DND-41 (cell line): ENCODE measurements around the gene SERPINB3.
"Not testable (repeated sequence)": the region's sequence is repeated elsewhere in the genome, so short reads cannot be mapped to it uniquely, and the experiment has no call there.

Experiments
- ATAC-seq: fragments of 200-7000 bp; cut with Tn5 transposase; 3 replicates; pipeline ENCODE4 v1.9.1; 2021; ENCODE audit warnings: low read depth; ENCODE audit not compliant: insufficient read depth
- DNase-seq: peaks from one replicate; pipeline ENCODE4 v3.0.0-alpha.2; 2020
- H2AFZ ChIP-seq: 2 replicates; pipeline ENCODE4 v1.6.0; 2012; ENCODE audit warnings: low read depth, low read length
- H3K27ac ChIP-seq: 2 replicates; pipeline ENCODE4 v1.5.1; 2012; ENCODE audit warnings: low read length, inconsistent platforms
- H3K27me3 ChIP-seq: fragments of 200-600 bp; sonication (generic); 2 replicates; pipeline ENCODE4 v1.6.0; 2012; ENCODE audit warnings: low read length, mild to moderate bottlenecking, inconsistent platforms; ENCODE audit not compliant: insufficient read depth, poor library complexity
- H3K36me3 ChIP-seq: 2 replicates; pipeline ENCODE4 v1.5.1; 2012; ENCODE audit warnings: low read length, inconsistent platforms; ENCODE audit not compliant: insufficient read depth
- H3K4me1 ChIP-seq: 2 replicates; pipeline ENCODE4 v1.5.1; 2012; ENCODE audit warnings: mild to moderate bottlenecking, low read length; ENCODE audit not compliant: insufficient read depth
- H3K4me2 ChIP-seq: 2 replicates; pipeline ENCODE4 v1.6.0; 2012; ENCODE audit warnings: mild to moderate bottlenecking, moderate library complexity, low read length, inconsistent platforms; ENCODE audit not compliant: insufficient read depth
- H3K4me3 ChIP-seq, 2 experiments: fragments of 200-600 bp in 1 of 2; shearing (Covaris generic) in 1 of 2; 2 replicates each; pipeline ENCODE4 v1.5.1; 2012 to 2016; ENCODE audit warnings: inconsistent platforms in 2 of 2, low read length in 2 of 2, mild to moderate bottlenecking in 2 of 2, low read depth in 1 of 2, moderate library complexity in 1 of 2
- H3K79me2 ChIP-seq: 2 replicates; pipeline ENCODE4 v1.6.0; 2012; ENCODE audit warnings: low read length, inconsistent platforms; ENCODE audit not compliant: insufficient read depth
- H3K9ac ChIP-seq: 2 replicates; pipeline ENCODE4 v1.6.0; 2012; ENCODE audit warnings: low read depth, mild to moderate bottlenecking, inconsistent platforms, low read length, moderate library complexity
- H3K9me3 ChIP-seq: 2 replicates; pipeline ENCODE4 v1.5.1; 2012; ENCODE audit warnings: low read length, moderate library complexity, mild to moderate bottlenecking, inconsistent platforms; ENCODE audit not compliant: insufficient read depth, severe bottlenecking
- H4K20me1 ChIP-seq: 2 replicates; pipeline ENCODE4 v1.6.0; 2012; ENCODE audit warnings: low read length; ENCODE audit not compliant: insufficient read depth
- CTCF ChIP-seq: IDR thresholded peaks from 2 replicates; pipeline ENCODE4 v1.5.1; 2012; ENCODE audit warnings: borderline replicate concordance, low read length, moderate library complexity, mild to moderate bottlenecking; ENCODE audit not compliant: poor library complexity, severe bottlenecking; ENCODE audit errors: extremely low read depth
- EZH2 ChIP-seq: IDR thresholded peaks from 3 replicates; pipeline ENCODE4 v1.6.1; 2012; ENCODE audit warnings: borderline replicate concordance, low read depth, mild to moderate bottlenecking, moderate library complexity, low read length, inconsistent platforms; ENCODE audit not compliant: severe bottlenecking

SERPINB3 gene

GRCh38 chr18:63677500-63678225 is 16.0 kb upstream of the SERPINB3 start:
- Histone ChIP-seq H3K4me2 (no peak overlapping the region), H3K27ac (no peak overlapping the region)
- ATAC-seq = no peak

GRCh38 chr18:63676526-63677323 is 15.0 kb upstream of the SERPINB3 start:
- DNase-seq (no peak), ATAC-seq (peak; percentile 62; the same call in 2 of the 3 replicates)
- Histone ChIP-seq H2AFZ (no peak overlapping the region), H3K9ac (no peak overlapping the region), H3K9me3 (no peaks in the 10 kb centered on the region), H4K20me1 (no peaks in the 10 kb centered on the region), H3K4me2 (no peak overlapping the region), H3K27me3 (no peaks in the 10 kb centered on the region), H3K79me2 (no peaks in the 10 kb centered on the region), H3K27ac (no peak overlapping the region), H3K36me3 (no peaks in the 10 kb centered on the region), H3K4me3 (no peak overlapping the region), H3K4me1 (no peaks in the 10 kb centered on the region)
- TF ChIP-seq CTCF (peak; percentile 42), EZH2 (no peak)

More at GRCh38 chr18:63677500-63678225, 16.0 kb upstream of the SERPINB3 start:
- no peaks in the 10 kb centered on the region for H3K79me2 ChIP-seq
- TF ChIP-seq CTCF = no peak
- TF ChIP-seq EZH2 = no peak
- H3K4me3 ChIP-seq = no peak overlapping the region
- no peaks in the 10 kb centered on the region for H3K4me1 ChIP-seq
- H4K20me1 ChIP-seq = no peaks in the 10 kb centered on the region
- no peaks in the 10 kb centered on the region for H3K27me3 ChIP-seq
- H3K36me3 ChIP-seq = no peaks in the 10 kb centered on the region
- H3K9me3 ChIP-seq = no peaks in the 10 kb centered on the region
- no peak for DNase-seq
- no peak overlapping the region for H3K9ac ChIP-seq
- no peak overlapping the region for H2AFZ ChIP-seq

GRCh38 chr18:63664571-63664970 is 2.9 kb upstream of the SERPINB3 start:
- TF ChIP-seq CTCF (no peak), EZH2 (no peak)
- DNase-seq (no peak), ATAC-seq (no peak)
- Histone ChIP-seq H3K9me3 (no peaks in the 10 kb centered on the region), H3K9ac (no peak overlapping the region), H3K27me3 (no peaks in the 10 kb centered on the region), H3K4me2 (no peak overlapping the region), H2AFZ (no peak overlapping the region), H3K4me3 (no peak overlapping the region), H3K4me1 (no peaks in the 10 kb centered on the region), H3K79me2 (no peaks in the 10 kb centered on the region), H4K20me1 (no peaks in the 10 kb centered on the region), H3K36me3 (no peaks in the 10 kb centered on the region), H3K27ac (no peak overlapping the region)

- not testable (repeated sequence) for H3K27ac ChIP-seq, H3K9ac ChIP-seq, H3K36me3 ChIP-seq, H2AFZ ChIP-seq, H3K4me2 ChIP-seq, H3K4me1 ChIP-seq, DNase-seq, ATAC-seq, H4K20me1 ChIP-seq, H3K4me3 ChIP-seq, H3K9me3 ChIP-seq, H3K27me3 ChIP-seq, H3K79me2 ChIP-seq
These were observed 2.8 kb downstream of the SERPINB3 start for GRCh38 chr18:63658920-63659319.

GRCh38 chr18:63650271-63650670 is 11.4 kb downstream of the SERPINB3 start:
- not testable (repeated sequence) for H3K36me3 ChIP-seq, H2AFZ ChIP-seq, H3K79me2 ChIP-seq, H4K20me1 ChIP-seq, H3K4me3 ChIP-seq, H3K9me3 ChIP-seq, H3K27ac ChIP-seq, H3K4me1 ChIP-seq, ATAC-seq, H3K27me3 ChIP-seq, DNase-seq, H3K4me2 ChIP-seq, H3K9ac ChIP-seq
